ENCODE data around the gene INCA1. TPM values are rescaled to one million over a fixed set of nuclear protein-coding genes. Genes with fewer than 3 reads are reported as not detected.

INCA1 gene
- total RNA-seq, 4 donors from 2014 or later: 1.0 to 2.3 (median 1.4) TPM

GRCh38 chr17:5024604-5025003 is 27.3 kb upstream of the INCA1 start:
- H3K4me3 ChIP-seq (replicated peaks in 1 of 3): no peak overlapping the region
- intact Hi-C loops (cut with DNase I): no loop called here
- H3K27ac ChIP-seq: no peak overlapping the region
- no peaks in the 10 kb centered on the region for H3K27me3 ChIP-seq
- no peak for DNase-seq
- no peaks in the 10 kb centered on the region for H3K9me3 ChIP-seq
- H3K36me3 ChIP-seq: peaks cover 33 to 44% of the 10 kb centered on the region in 2 donors
- TF ChIP-seq POLR2A (IDR thresholded peaks at IDR 0.05): no peak
- no peak for TF ChIP-seq CTCF (IDR thresholded peaks at IDR 0.05)
- peaks cover 11 to 17% of the 10 kb centered on the region in 2 donors for H3K4me1 ChIP-seq
- WGBS, 2 donors: 97 to 99% methylated on average over 4 of the region's 4 CpGs

GRCh38 chr17:5023588-5024147 is 26.3 kb upstream of the INCA1 start:
- Histone ChIP-seq H3K4me1 (peaks cover 11 to 17% of the 10 kb centered on the region in 2 donors), H3K4me3 (replicated peaks in 1 of 3) (no peak overlapping the region), H3K27me3 (no peaks in the 10 kb centered on the region), H3K36me3 (peaks cover 38 to 48% of the 10 kb centered on the region in 2 donors), H3K9me3 (no peaks in the 10 kb centered on the region), H3K27ac (no peak overlapping the region)
- WGBS, 2 donors: 91 to 98% methylated on average over 13 to 19 of the region's 29 CpGs
- DNase-seq: no peak
- TF ChIP-seq POLR2A (IDR thresholded peaks at IDR 0.05) (no peak), CTCF (IDR thresholded peaks at IDR 0.05) (no peak)
- intact Hi-C loops (cut with DNase I): no loop called here

GRCh38 chr17:5022171-5022711 is 24.9 kb upstream of the INCA1 start:
- TF ChIP-seq CTCF (IDR thresholded peaks at IDR 0.05): no peak
- no peak for TF ChIP-seq POLR2A (IDR thresholded peaks at IDR 0.05)
- Histone ChIP-seq H3K27me3 (no peaks in the 10 kb centered on the region), H3K4me3 (replicated peaks in 1 of 3) (no peak overlapping the region), H3K36me3 (peaks cover 38 to 55% of the 10 kb centered on the region in 2 donors), H3K4me1 (peaks cover 11 to 17% of the 10 kb centered on the region in 2 donors), H3K9me3 (no peaks in the 10 kb centered on the region), H3K27ac (no peak overlapping the region)
- 96 to 97% methylated on average over 23 to 25 of the region's 30 CpGs for WGBS, 2 donors
- no peak for DNase-seq
- intact Hi-C loops (cut with DNase I): no loop called here

GRCh38 chr17:5020502-5021023 is 23.2 kb upstream of the INCA1 start:
- 84 to 90% methylated on average over 20 of the region's 20 CpGs for WGBS, 2 donors
- no peak for DNase-seq
- no peaks in the 10 kb centered on the region for H3K27me3 ChIP-seq
- peaks cover 50 to 64% of the 10 kb centered on the region in 2 donors for H3K36me3 ChIP-seq
- peaks cover 6 to 8% of the 10 kb centered on the region in 2 donors for H3K4me1 ChIP-seq
- TF ChIP-seq CTCF (IDR thresholded peaks at IDR 0.05) (no peak), POLR2A (IDR thresholded peaks at IDR 0.05) (no peak)
- intact Hi-C loops (cut with DNase I): no loop called here
- H3K4me3 ChIP-seq (replicated peaks in 1 of 3): no peak overlapping the region
- H3K27ac ChIP-seq: no peak overlapping the region
- H3K9me3 ChIP-seq: no peaks in the 10 kb centered on the region

- Histone ChIP-seq H3K4me3 (replicated peaks in 1 of 3) (no peak overlapping the region), H3K4me1 (no peaks in the 10 kb centered on the region), H3K36me3 (peaks cover 55 to 73% of the 10 kb centered on the region in 2 donors), H3K9me3 (no peaks in the 10 kb centered on the region), H3K27me3 (no peaks in the 10 kb centered on the region), H3K27ac (no peak overlapping the region)
- TF ChIP-seq CTCF (IDR thresholded peaks at IDR 0.05): no peak
- TF ChIP-seq POLR2A (IDR thresholded peaks at IDR 0.05): no peak
- 67% methylated on average over 1 of the region's 1 CpG; no CpG with 5 or more reads in 1 of the 2 donors for WGBS, 2 donors
- no peak for DNase-seq
- intact Hi-C loops (cut with DNase I): no loop called here
These were observed 22.2 kb upstream of the INCA1 start for GRCh38 chr17:5019475-5019956.
